Esophagus muscularis mucosa (tissue), 4 donors: ENCODE measurements around the gene MGAT5B. TPM values are rescaled to one million over a fixed set of nuclear protein-coding genes. Genes with fewer than 3 reads are reported as not detected.

Experiments used
- DNase-seq: peaks from one replicate; pipeline ENCODE4 v3.0.0-alpha.2; 2017; ENCODE audit errors: extremely low spot score
- H3K27ac ChIP-seq, 4 donors: fragments of 200-600 bp; sonication (generic); replicated peaks in 1 of 4; 1 replicate in 3 of 4; 2 replicates in 1 of 4; pipeline ENCODE4 v1.5.1; 2016 to 2019; ENCODE audit warnings: mild to moderate bottlenecking in 1 of 4
- H3K27me3 ChIP-seq, 4 donors: fragments of 200-600 bp; sonication (generic); one replicate each; pipeline versions ENCODE4 v1.5.1 to v1.6.0; 2016 to 2019
- H3K36me3 ChIP-seq, 4 donors: fragments of 200-600 bp; sonication (generic); one replicate each; pipeline ENCODE4 v1.5.1; 2016 to 2019
- H3K4me1 ChIP-seq, 4 donors: fragments of 200-600 bp; sonication (generic); one replicate each; pipeline ENCODE4 v1.5.1; 2016 to 2019
- H3K4me3 ChIP-seq, 4 donors: fragments of 200-600 bp; sonication (generic); 1 replicate in 2 of 4; 2 replicates in 2 of 4; pipeline ENCODE4 v1.5.1; 2016 to 2019; ENCODE audit warnings: mild to moderate bottlenecking in 4 of 4, moderate library complexity in 1 of 4
- H3K9me3 ChIP-seq, 4 donors: fragments of 200-600 bp; sonication (generic); 1 replicate in 3 of 4; 2 replicates in 1 of 4; pipeline ENCODE4 v1.5.1; 2016 to 2019
- CTCF ChIP-seq, 3 experiments: fragments of 200-600 bp in 2 of 3; fragments of 450-650 bp in 1 of 3; sonication (generic) in 2 of 3; IDR thresholded peaks; one replicate each; pipeline ENCODE4 v1.5.1; 2017 to 2019; ENCODE audit warnings: antibody characterized with exemption in 3 of 3, mild to moderate bottlenecking in 2 of 3, moderate library complexity in 1 of 3
- EP300 ChIP-seq: sonication (generic); formaldehyde crosslinking; IDR thresholded peaks from one replicate; pipeline ENCODE4 v1.6.1; 2017; ENCODE audit warnings: antibody characterized with exemption
- POLR2A ChIP-seq: fragments of 450-650 bp; IDR thresholded peaks from one replicate; pipeline ENCODE4 v1.6.1; 2017; ENCODE audit warnings: antibody characterized with exemption, moderate library complexity, mild to moderate bottlenecking, low read depth
- POLR2AphosphoS5 ChIP-seq, 2 donors: sonication (generic); formaldehyde crosslinking; IDR thresholded peaks; one replicate each; pipeline ENCODE4 v1.6.1; 2017; ENCODE audit warnings: antibody characterized with exemption in 2 of 2
- WGBS: methylation state at CpG from one replicate; pipeline ENCODE4 v1.1.5; 2018; 5-methylcytosine and 5-hydroxymethylcytosine counted together
- intact Hi-C: fragments of 100-400 bp; cut with DNase I; formaldehyde crosslinking; loops from one replicate; pipeline ENCODE4 v1.15.1; 2023
- total RNA-seq, 4 donors: library from RNA; depleted of rRNA; stranded (reverse); fragments of >200 nt; gene quantifications; one replicate each; pipeline versions ENCODE4 v1.1.0 to v1.2.1, GENCODE V29; 2016

The MGAT5B gene
- total RNA-seq, 4 donors from 2014 or later, result under 0.01 to 1.7 (median 0.43) TPM

- 47% methylated on average over 20 of the region's 28 CpGs for WGBS
Measured at GRCh38 chr17:76957678-76958464, 89.7 kb downstream of the MGAT5B start.

GRCh38 chr17:76958974-76959373 lies 90.8 kb downstream of the MGAT5B start:
- intact Hi-C loops, result no loop called here

More at GRCh38 chr17:76957678-76958464, 89.7 kb downstream of the MGAT5B start:
- intact Hi-C loops, result no loop called here
- DNase-seq, result no peak
- peaks cover 0 to 33% (median 0%) of the 10 kb centered on the region in 4 donors for H3K27me3 ChIP-seq
- TF ChIP-seq CTCF (IDR thresholded peaks at IDR 0.05) (no peak), EP300 (no peak), POLR2A (no peak), POLR2AphosphoS5 (IDR thresholded peaks at IDR 0.05) (no peak)
- H3K4me3 ChIP-seq, result no peak overlapping the region
- H3K36me3 ChIP-seq, result no peaks in the 10 kb centered on the region
- H3K9me3 ChIP-seq, result no peaks in the 10 kb centered on the region
- no peak overlapping the region for H3K27ac ChIP-seq
- H3K4me1 ChIP-seq, result peaks cover 0 to 9% (median 0%) of the 10 kb centered on the region in 4 donors

GRCh38 chr17:76961869-76962268 lies 93.7 kb downstream of the MGAT5B start:
- Histone ChIP-seq H3K4me1 (peaks cover 0 to 9% (median 0%) of the 10 kb centered on the region in 4 donors), H3K9me3 (no peaks in the 10 kb centered on the region), H3K36me3 (no peaks in the 10 kb centered on the region), H3K4me3 (no peak overlapping the region), H3K27ac (no peak overlapping the region), H3K27me3 (peaks cover 0 to 56% (median 2%) of the 10 kb centered on the region in 4 donors)
- TF ChIP-seq POLR2A, result no peak
- no peak for TF ChIP-seq EP300
- no peak for TF ChIP-seq CTCF (IDR thresholded peaks at IDR 0.05)
- TF ChIP-seq POLR2AphosphoS5 (IDR thresholded peaks at IDR 0.05), result no peak
- WGBS, result 88% methylated on average over 12 of the region's 13 CpGs
- DNase-seq, result no peak
- intact Hi-C loops, result no loop called here

More at GRCh38 chr17:76958974-76959373, 90.8 kb downstream of the MGAT5B start:
- Histone ChIP-seq H3K27ac (no peak overlapping the region), H3K4me3 (no peak overlapping the region), H3K9me3 (no peaks in the 10 kb centered on the region), H3K36me3 (no peaks in the 10 kb centered on the region), H3K27me3 (peaks cover 0 to 44% (median 0%) of the 10 kb centered on the region in 4 donors), H3K4me1 (peaks cover 0 to 9% (median 0%) of the 10 kb centered on the region in 4 donors)
- no peak for DNase-seq
- 79% methylated on average over 9 of the region's 9 CpGs for WGBS
- no peak for TF ChIP-seq POLR2AphosphoS5 (IDR thresholded peaks at IDR 0.05)

GRCh38 chr17:76962858-76963257 lies 94.7 kb downstream of the MGAT5B start:
- Histone ChIP-seq H3K27me3 (peaks cover 0 to 57% (median 3%) of the 10 kb centered on the region in 4 donors), H3K36me3 (no peaks in the 10 kb centered on the region), H3K27ac (no peak overlapping the region), H3K4me1 (peaks cover 0 to 5% (median 0%) of the 10 kb centered on the region in 4 donors), H3K4me3 (no peak overlapping the region), H3K9me3 (no peaks in the 10 kb centered on the region)
- 92% methylated on average over 1 of the region's 1 CpG for WGBS
- TF ChIP-seq POLR2AphosphoS5 (IDR thresholded peaks at IDR 0.05) (no peak), POLR2A (no peak), CTCF (IDR thresholded peaks at IDR 0.05) (no peak), EP300 (no peak)
- no peak for DNase-seq
- intact Hi-C loops, result no loop called here

GRCh38 chr17:76966016-76966415 lies 97.8 kb downstream of the MGAT5B start:
- intact Hi-C loops, result no loop called here
- H3K27ac ChIP-seq, result no peak overlapping the region
- DNase-seq, result no peak
- no peak overlapping the region for H3K4me3 ChIP-seq
- H3K9me3 ChIP-seq, result no peaks in the 10 kb centered on the region
- no peak for TF ChIP-seq POLR2AphosphoS5 (IDR thresholded peaks at IDR 0.05)
- no peak for TF ChIP-seq POLR2A
- TF ChIP-seq EP300, result no peak
- no peak for TF ChIP-seq CTCF (IDR thresholded peaks at IDR 0.05)
- WGBS, result 98% methylated on average over 3 of the region's 4 CpGs
- peaks cover 13 to 16% (median 15%) of the 10 kb centered on the region in 4 donors for H3K4me1 ChIP-seq
- no peaks in the 10 kb centered on the region for H3K36me3 ChIP-seq
- peaks cover 0 to 77% (median 18%) of the 10 kb centered on the region in 4 donors for H3K27me3 ChIP-seq
